ENCODE results near the gene ASB13.

- TF ChIP-seq ZBTB8A (tag by site-specific recombination; IDR thresholded peaks at IDR 0.05): no peak
- TF ChIP-seq, protein P1, sequence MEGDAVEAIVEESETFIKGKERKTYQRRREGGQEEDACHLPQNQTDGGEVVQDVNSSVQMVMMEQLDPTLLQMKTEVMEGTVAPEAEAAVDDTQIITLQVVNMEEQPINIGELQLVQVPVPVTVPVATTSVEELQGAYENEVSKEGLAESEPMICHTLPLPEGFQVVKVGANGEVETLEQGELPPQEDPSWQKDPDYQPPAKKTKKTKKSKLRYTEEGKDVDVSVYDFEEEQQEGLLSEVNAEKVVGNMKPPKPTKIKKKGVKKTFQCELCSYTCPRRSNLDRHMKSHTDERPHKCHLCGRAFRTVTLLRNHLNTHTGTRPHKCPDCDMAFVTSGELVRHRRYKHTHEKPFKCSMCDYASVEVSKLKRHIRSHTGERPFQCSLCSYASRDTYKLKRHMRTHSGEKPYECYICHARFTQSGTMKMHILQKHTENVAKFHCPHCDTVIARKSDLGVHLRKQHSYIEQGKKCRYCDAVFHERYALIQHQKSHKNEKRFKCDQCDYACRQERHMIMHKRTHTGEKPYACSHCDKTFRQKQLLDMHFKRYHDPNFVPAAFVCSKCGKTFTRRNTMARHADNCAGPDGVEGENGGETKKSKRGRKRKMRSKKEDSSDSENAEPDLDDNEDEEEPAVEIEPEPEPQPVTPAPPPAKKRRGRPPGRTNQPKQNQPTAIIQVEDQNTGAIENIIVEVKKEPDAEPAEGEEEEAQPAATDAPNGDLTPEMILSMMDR (tag by site-specific recombination; IDR thresholded peaks at IDR 0.05): no peak
These were observed 66.5 kb downstream of the ASB13 start for GRCh38 chr10:5599613-5600520.

All from HEK293 (cell line).